Activated T-cell treated with anti-CD3 and anti-CD28 coated beads, Interleukin-2, amount 50 U/mL, for 72 hours (primary cell): Measurements from ENCODE around the gene TEPSIN. TPM values are rescaled to one million over a fixed set of nuclear protein-coding genes. Genes with fewer than 3 reads are reported as not detected.

Experiments
- ATAC-seq, 2 donors: fragments of 150-1000 bp; cut with Tn5 transposase; replicated peaks in 1 of 2; 2 replicates each; pipeline ENCODE4 v1.10.0; 2021; ENCODE audit warnings: moderate library complexity in 2 of 2, mild to moderate bottlenecking in 1 of 2
- DNase-seq, 2 donors: peaks; one replicate each; pipeline ENCODE4 v3.0.0; 2021 to 2022; ENCODE audit warnings: mixed read lengths in 1 of 2
- H3K27ac Mint-ChIP-seq: one replicate; pipeline ENCODE4 v1.8.0; 2022; ENCODE audit warnings: mild to moderate bottlenecking, moderate library complexity, mixed read lengths
- H3K27me3 Mint-ChIP-seq: one replicate; pipeline ENCODE4 v1.8.0; 2022; ENCODE audit warnings: low read depth, mixed read lengths
- H3K36me3 Mint-ChIP-seq, 2 donors: one replicate each; pipeline ENCODE4 v1.8.0; 2022; ENCODE audit warnings: mixed read lengths in 2 of 2, mild to moderate bottlenecking in 1 of 2; ENCODE audit not compliant: insufficient read depth in 2 of 2
- H3K4me1 Mint-ChIP-seq: one replicate; pipeline ENCODE4 v1.8.0; 2022; ENCODE audit warnings: low read depth, mixed read lengths
- H3K4me3 Mint-ChIP-seq, 2 donors: one replicate each; pipeline ENCODE4 v1.8.0; 2022; ENCODE audit warnings: mild to moderate bottlenecking in 2 of 2, mixed read lengths in 2 of 2, moderate library complexity in 2 of 2
- H3K9me3 Mint-ChIP-seq, 2 donors: one replicate each; pipeline ENCODE4 v1.8.0; 2022; ENCODE audit warnings: mixed read lengths in 2 of 2
- total RNA-seq, 2 donors: library from RNA; stranded (reverse); gene quantifications; one replicate each; pipeline ENCODE4 v1.2.3, GENCODE V29; 2022

Gene TEPSIN
- total RNA-seq, 2 donors from 2014 or later, result 39.1 to 55.0 TPM

DNA sequence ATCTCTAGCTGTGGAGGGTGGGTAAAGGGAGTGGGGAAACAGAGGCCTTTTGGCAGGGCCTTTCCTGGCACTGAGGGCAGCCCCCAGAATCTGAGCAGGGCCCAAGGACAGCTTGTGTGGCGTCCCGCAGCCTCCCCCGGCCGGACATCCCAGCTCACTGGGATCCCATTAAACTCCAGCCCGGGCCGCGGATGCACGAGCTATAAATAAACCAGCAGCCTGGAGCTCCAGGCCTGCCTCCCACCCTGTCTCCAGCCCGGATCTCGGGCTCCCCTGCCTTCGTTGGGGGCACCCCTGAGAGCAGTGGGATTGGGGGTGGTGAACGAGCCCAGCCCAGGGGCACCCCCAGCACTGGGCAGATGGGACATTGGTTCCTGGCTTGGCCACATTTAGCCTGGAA lies 59.0 kb downstream of the TEPSIN start:
- peaks cover 0 to 3% of the 10 kb centered on the region in 2 donors for H3K9me3 Mint-ChIP-seq
- DNase-seq, result no peak
- no peaks in the 10 kb centered on the region for H3K27me3 Mint-ChIP-seq
- no peaks in the 10 kb centered on the region for H3K36me3 Mint-ChIP-seq
- H3K4me3 Mint-ChIP-seq, result no peak overlapping the region
- ATAC-seq, result no peak
- H3K27ac Mint-ChIP-seq, result no peak overlapping the region
- no peaks in the 10 kb centered on the region for H3K4me1 Mint-ChIP-seq

- no peak overlapping the region for H3K27ac Mint-ChIP-seq
- no peak for ATAC-seq
- H3K4me1 Mint-ChIP-seq, result no peaks in the 10 kb centered on the region
These were observed 59.6 kb downstream of the TEPSIN start for GRCh38 chr17:81179220-81179619.

More at GRCh38 chr17:81179220-81179619, 59.6 kb downstream of the TEPSIN start:
- Mint-ChIP-seq H3K4me3 (no peak overlapping the region), H3K27me3 (no peaks in the 10 kb centered on the region), H3K36me3 (no peaks in the 10 kb centered on the region), H3K9me3 (peaks cover 0 to 3% of the 10 kb centered on the region in 2 donors)
- no peak for DNase-seq

Other genes with a start within 250 kb of the TEPSIN start
- 10 to 100 TPM; 11.2 to 12.2 TPM for gene CHMP6, start 247.2 kb downstream of the TEPSIN start, total RNA-seq
- 1 to 10 TPM; 8.7 TPM for gene BAIAP2, start 203.9 kb downstream of the TEPSIN start, total RNA-seq
- not detected for gene PVALEF, start 73.5 kb downstream of the TEPSIN start, total RNA-seq
- under 1 TPM; 0.48 to 0.81 TPM for gene AATK, start 72.8 kb downstream of the TEPSIN start, total RNA-seq
- 10 to 100 TPM in 1 of 2 donors, 1 to 10 TPM in 1; 8.1 to 11.4 TPM for gene CEP131, start 16.1 kb downstream of the TEPSIN start, total RNA-seq
- 10 to 100 TPM; 37.4 to 48.8 TPM for gene NDUFAF8, start 263 bp upstream of the TEPSIN start, total RNA-seq
- 10 to 100 TPM; 49.8 to 63.6 TPM for gene SLC38A10, start 56.3 kb upstream of the TEPSIN start, total RNA-seq
- gene BAHCC1, start 156.4 kb upstream of the TEPSIN start, total RNA-seq, result under 1 TPM; 0.02 to 0.14 TPM